HepG2 (cell line): ENCODE results near the gene GNL2. TPM values are rescaled to one million over a fixed set of nuclear protein-coding genes. Genes with fewer than 3 reads are reported as not detected.

Source experiments
- FOXJ3 ChIP-seq: sonication (generic); formaldehyde crosslinking; IDR thresholded peaks from 2 replicates; pipeline ENCODE4 v1.4.0; 2020; ENCODE audit warnings: missing genetic modification reagents, mild to moderate bottlenecking, borderline replicate concordance
- FOXM1 ChIP-seq: sonication (generic); formaldehyde crosslinking; IDR thresholded peaks from 2 replicates; pipeline ENCODE4 v1.5.0; 2020; ENCODE audit warnings: missing genetic modification reagents
- HOXD1 ChIP-seq: sonication (generic); formaldehyde crosslinking; IDR thresholded peaks from 2 replicates; pipeline ENCODE4 v1.5.0; 2020; ENCODE audit warnings: missing genetic modification reagents
- IRF9 ChIP-seq: sonication (generic); formaldehyde crosslinking; IDR thresholded peaks from 2 replicates; pipeline ENCODE4 v1.8.0; 2022; ENCODE audit warnings: missing genetic modification reagents, mild to moderate bottlenecking, borderline replicate concordance
- KLF9 ChIP-seq: IDR thresholded peaks from 2 replicates; pipeline ENCODE4 v1.6.1; 2016; ENCODE audit warnings: low read depth
- MED1 ChIP-seq: sonication (generic); formaldehyde crosslinking; IDR thresholded peaks from 2 replicates; pipeline ENCODE4 v1.4.0; 2020; ENCODE audit warnings: missing genetic modification reagents
- MLLT10 ChIP-seq: sonication (generic); formaldehyde crosslinking; IDR thresholded peaks from 2 replicates; pipeline ENCODE4 v1.4.0; 2020; ENCODE audit warnings: missing genetic modification reagents
- NFATC3 ChIP-seq: sonication (generic); formaldehyde crosslinking; IDR thresholded peaks from 2 replicates; pipeline ENCODE4 v1.5.1; 2020; ENCODE audit warnings: mild to moderate bottlenecking, missing genetic modification reagents
- POGZ ChIP-seq: sonication (generic); formaldehyde crosslinking; IDR thresholded peaks from 2 replicates; pipeline ENCODE4 v1.4.0; 2020; ENCODE audit warnings: mild to moderate bottlenecking, missing genetic modification reagents
- RNF219 ChIP-seq: sonication (generic); formaldehyde crosslinking; IDR thresholded peaks from 2 replicates; pipeline ENCODE4 v1.5.0; 2020; ENCODE audit warnings: mild to moderate bottlenecking, missing genetic modification reagents
- SIN3A ChIP-seq: IDR thresholded peaks from 2 replicates; pipeline ENCODE4 v1.6.1; 2011; ENCODE audit warnings: low read depth, mild to moderate bottlenecking, control low read depth, low read length, borderline replicate concordance
- U2AF1 ChIP-seq: fragments of 200-400 bp; formaldehyde crosslinking; optimal IDR thresholded peaks from 2 replicates; pipeline ENCODE3; 2017; ENCODE audit warnings: mild to moderate bottlenecking, low read depth, low read length
- ZFP36L1 ChIP-seq: sonication (generic); formaldehyde crosslinking; IDR thresholded peaks from 2 replicates; pipeline ENCODE4 v1.8.0; 2022; ENCODE audit warnings: mild to moderate bottlenecking, missing genetic modification reagents, moderate library complexity
- ZHX1 ChIP-seq: sonication (generic); formaldehyde crosslinking; IDR thresholded peaks from 2 replicates; pipeline ENCODE4 v1.8.1; 2022; ENCODE audit warnings: low read depth, mild to moderate bottlenecking, missing genetic modification reagents
- ZKSCAN8 ChIP-seq: IDR thresholded peaks from 2 replicates; pipeline ENCODE4 v1.6.1; 2016; ENCODE audit warnings: borderline replicate concordance, missing genetic modification reagents, missing compliant biosample characterization
- ZNF20 ChIP-seq: sonication (generic); formaldehyde crosslinking; IDR thresholded peaks from 2 replicates; pipeline ENCODE4 v1.4.0; 2020; ENCODE audit warnings: mild to moderate bottlenecking, moderate library complexity, missing genetic modification reagents
- ZNF331 ChIP-seq: sonication (generic); formaldehyde crosslinking; IDR thresholded peaks from 2 replicates; pipeline ENCODE4 v1.4.0; 2020; ENCODE audit warnings: missing genetic modification reagents
- ZNF501 ChIP-seq: sonication (generic); formaldehyde crosslinking; IDR thresholded peaks from 2 replicates; pipeline ENCODE4 v1.5.1; 2020; ENCODE audit warnings: mild to moderate bottlenecking, moderate library complexity, missing genetic modification reagents
- ZNF709 ChIP-seq: sonication (generic); formaldehyde crosslinking; IDR thresholded peaks from 2 replicates; pipeline ENCODE4 v1.5.0; 2020; ENCODE audit warnings: mild to moderate bottlenecking, missing genetic modification reagents
- ZNF770 ChIP-seq: sonication (generic); formaldehyde crosslinking; IDR thresholded peaks from 2 replicates; pipeline ENCODE4 v1.5.0; 2020; ENCODE audit warnings: mild to moderate bottlenecking, missing genetic modification reagents
- polyA plus RNA-seq, 8 experiments: library from polyadenylated mRNA; depleted of rRNA in 3 of 8; stranded (reverse) in 7 of 8; unstranded in 1 of 8; fragments of >200 nt; fragmentation: Illumina TruSeq in 4 of 8; extraction: Trizol in 4 of 8; gene quantifications; 2 replicates each; pipeline versions ENCODE4 v1.2.1 to v1.2.3, GENCODE V29; 2011 to 2016; ENCODE audit warnings: low read depth in 4 of 8, missing spikeins in 1 of 8, mixed read lengths in 1 of 8; ENCODE audit not compliant: insufficient read depth in 1 of 8
- total RNA-seq, 5 experiments: library from RNA; depleted of rRNA; stranded (reverse); fragments of >200 nt; fragmentation: Illumina TruSeq; extraction: Trizol; gene quantifications; 2 replicates each; pipeline ENCODE4 v1.2.3, GENCODE V29; 2016; ENCODE audit warnings: low read depth in 1 of 5

The GNL2 gene
- total and polyA plus RNA-seq, 2 of the 13 experiments (the other 11 are each of a cell fraction or from before 2014, with no cell fraction given): 32.1 to 72.1 TPM

- TF ChIP-seq U2AF1 (no peak), ZHX1 (CRISPR knock-in tag) (no peak), ZNF20 (CRISPR knock-in tag) (peak; percentile 77), RNF219 (CRISPR knock-in tag) (no peak), KLF9 (CRISPR knock-in tag) (peak; percentile 94; the same call in 1 of the 2 replicates), IRF9 (CRISPR knock-in tag) (peak; percentile 54; the same call in 1 of the 2 replicates), NFATC3 (no peak), MED1 (CRISPR knock-in tag) (0 out of 2 replicates have a peak, but pooled peaks have one; percentile 16), ZNF501 (peak; percentile 83), ZNF709 (CRISPR knock-in tag) (peak; percentile 23; the same call in 1 of the 2 replicates), ZNF770 (CRISPR knock-in tag) (no peak), HOXD1 (0 out of 2 replicates have a peak, but pooled peaks have one; percentile 26), POGZ (CRISPR knock-in tag) (peak; percentile 81), FOXM1 (CRISPR knock-in tag) (peak; percentile 96), ZKSCAN8 (peak; percentile 51; the same call in 1 of the 2 replicates), ZNF331 (CRISPR knock-in tag) (peak; percentile 57; the same call in 1 of the 2 replicates), FOXJ3 (CRISPR knock-in tag) (peak; percentile 50; the same call in 1 of the 2 replicates), MLLT10 (CRISPR knock-in tag) (no peak), ZFP36L1 (peak; percentile 93), SIN3A (peak; percentile 64; the same call in 1 of the 2 replicates)
Measured at GRCh38 chr1:37553927-37554808, 41.6 kb downstream of the GNL2 start, which contains the start of gene SNIP1 (continued).
